Aorta (tissue), 5 donors: ENCODE data around the gene ITGA5. TPM values are rescaled to one million over a fixed set of nuclear protein-coding genes. Genes with fewer than 3 reads are reported as not detected.

Experiments
- ATAC-seq: fragments of 200-7000 bp; cut with Tn5 transposase; one replicate; pipeline ENCODE4 v1.9.1; 2022; ENCODE audit warnings: moderate library complexity; ENCODE audit not compliant: low FRiP score
- DNase-seq, 2 donors: peaks; one replicate each; pipeline ENCODE4 v3.0.0-alpha.2; 2020
- H3K27ac ChIP-seq, 2 donors: one replicate each; pipeline ENCODE4 v1.5.1; 2013; ENCODE audit warnings: low read length in 2 of 2, mild to moderate bottlenecking in 2 of 2, moderate library complexity in 2 of 2, control low read depth in 1 of 2, inconsistent platforms in 1 of 2, low read depth in 1 of 2
- H3K27me3 ChIP-seq, 2 donors: one replicate each; pipeline ENCODE4 v1.6.1; 2013; ENCODE audit warnings: control low read depth in 1 of 2, low read length in 1 of 2, mild to moderate bottlenecking in 1 of 2, moderate library complexity in 1 of 2; ENCODE audit not compliant: insufficient read depth in 2 of 2, control insufficient read depth in 1 of 2
- H3K36me3 ChIP-seq, 2 donors: one replicate each; pipeline ENCODE4 v1.6.1; 2013; ENCODE audit warnings: control low read depth in 1 of 2, low read length in 1 of 2, mild to moderate bottlenecking in 1 of 2; ENCODE audit not compliant: insufficient read depth in 2 of 2, control insufficient read depth in 1 of 2
- H3K4me1 ChIP-seq, 2 donors: one replicate each; pipeline ENCODE4 v1.6.1; 2013; ENCODE audit warnings: low read length in 2 of 2, control low read depth in 1 of 2, mild to moderate bottlenecking in 1 of 2, moderate library complexity in 1 of 2; ENCODE audit not compliant: insufficient read depth in 2 of 2, control insufficient read depth in 1 of 2
- H3K4me3 ChIP-seq, 2 donors: one replicate each; pipeline ENCODE4 v1.5.1; 2013; ENCODE audit warnings: low read length in 2 of 2, control low read depth in 1 of 2, mild to moderate bottlenecking in 1 of 2
- H3K9me3 ChIP-seq: one replicate; pipeline ENCODE4 v1.6.1; 2013; ENCODE audit warnings: mild to moderate bottlenecking, low read length; ENCODE audit not compliant: control insufficient read depth
- WGBS, 2 donors: extraction: QIAGEN DNeasy Blood & Tissue Kit; methylation state at CpG; one replicate each; pipeline ENCODE4 v1.1.7; 2013; 5-methylcytosine and 5-hydroxymethylcytosine counted together
- intact Hi-C, 2 donors: fragments of 100-400 bp; cut with DNase I; formaldehyde crosslinking; loops; one replicate each; pipeline versions ENCODE4 v1.14.2 to v1.15.0; 2022
- polyA plus RNA-seq, 2 donors: library from polyadenylated mRNA; stranded (reverse); fragments of 200-250 nt; gene quantifications; one replicate each; pipeline ENCODE4 v1.2.3, GENCODE V29; 2013
- total RNA-seq, 2 donors: library from RNA; stranded (reverse); fragmentation: NEBNext Ultra II Directional; extraction: Animal tissue kit (Norgen Biotek cat#: 25700); gene quantifications; one replicate each; pipeline ENCODE4 v1.2.1, GENCODE V29; 2021
- donor health status: healthy with polysubstance abuse.
- donor health status: Bipolar disorder and iron deficiency.
- donor health status: DM: no; HTN: no; CAD: no.
- donor health status: DM: no; HTN: no; CAD: no.
- donor health status: DM: yes; HTN: yes; CAD: no.

The ITGA5 gene
- total and polyA plus RNA-seq, 4 donors: 26.5 to 1,416 (median 353) TPM

DNA sequence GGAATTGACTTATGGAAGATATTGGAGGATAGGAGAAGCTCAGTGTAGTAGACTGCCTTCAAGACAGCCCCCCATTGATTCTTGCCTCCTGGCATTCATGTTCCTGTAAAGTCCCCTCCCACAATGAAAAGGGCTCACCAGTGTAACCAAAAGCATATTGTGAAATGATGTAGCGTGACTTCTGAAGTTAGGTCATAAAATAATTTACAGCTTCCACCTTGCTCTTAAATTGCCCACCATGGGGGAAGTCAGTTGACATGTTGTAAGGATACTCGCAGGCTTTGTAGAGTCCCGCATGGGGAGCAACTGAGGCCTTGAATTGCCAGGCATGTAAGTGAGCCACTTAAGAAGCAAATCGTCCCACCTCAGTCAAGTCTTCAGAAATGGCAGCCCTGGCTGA is 29.3 kb upstream of the ITGA5 start:
- H3K27ac ChIP-seq: no peak overlapping the region
- 81 to 87% methylated on average over 4 of the region's 4 CpGs for WGBS, 2 donors
- no peaks in the 10 kb centered on the region for H3K27me3 ChIP-seq
- no peak overlapping the region for H3K4me3 ChIP-seq
- ATAC-seq: no peak
- intact Hi-C loops: no loop called here
- no peak for DNase-seq
- no peaks in the 10 kb centered on the region for H3K4me1 ChIP-seq
- no peaks in the 10 kb centered on the region for H3K36me3 ChIP-seq
- H3K9me3 ChIP-seq: no peaks in the 10 kb centered on the region

DNA sequence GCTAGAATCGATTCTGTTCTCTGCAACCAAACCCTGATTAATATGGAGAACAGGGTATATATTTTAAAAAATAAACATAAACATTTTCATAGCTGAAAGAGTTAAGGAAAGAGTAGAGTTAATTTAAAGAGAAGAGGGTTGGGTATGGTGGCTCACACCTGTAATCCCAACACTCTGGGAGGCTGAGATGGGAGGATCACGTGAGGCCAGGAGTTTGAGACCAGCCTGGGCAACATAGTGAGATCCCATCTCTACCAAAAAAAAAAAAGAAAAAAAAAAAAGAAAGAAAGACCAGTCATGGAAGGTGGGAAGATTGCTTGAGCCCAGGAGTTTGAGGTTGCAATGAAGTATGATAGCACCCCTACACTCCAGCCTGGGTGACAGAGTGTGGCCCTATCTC is 28.9 kb upstream of the ITGA5 start:
- no peaks in the 10 kb centered on the region for H3K9me3 ChIP-seq
- no peak overlapping the region for H3K4me3 ChIP-seq
- no peaks in the 10 kb centered on the region for H3K36me3 ChIP-seq
- H3K27me3 ChIP-seq: no peaks in the 10 kb centered on the region
- H3K27ac ChIP-seq: no peak overlapping the region
- WGBS, 2 donors: 84 to 92% methylated on average over 2 of the region's 2 CpGs
- DNase-seq: no peak
- H3K4me1 ChIP-seq: no peaks in the 10 kb centered on the region
- ATAC-seq: no peak
- intact Hi-C loops: no loop called here

DNA sequence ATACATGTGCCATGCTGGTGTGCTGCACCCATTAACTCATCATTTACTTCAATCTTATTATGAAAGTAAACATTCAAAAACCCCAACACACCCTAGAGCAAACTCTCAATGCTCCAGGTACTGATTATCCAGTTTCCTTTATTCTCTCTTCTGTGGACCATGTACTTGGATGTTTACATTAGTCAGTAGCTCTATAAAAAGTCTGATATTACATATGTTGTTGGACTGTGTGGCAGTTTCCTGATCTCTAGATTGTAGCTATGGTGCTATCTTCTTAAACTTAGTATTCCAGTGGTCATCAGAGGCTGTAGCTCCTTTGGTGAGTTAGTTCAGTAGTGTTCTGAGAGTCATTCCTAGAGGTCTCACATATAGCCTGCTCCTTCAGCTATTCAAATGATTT is 25.1 kb upstream of the ITGA5 start:
- H3K27ac ChIP-seq: no peak overlapping the region
- no peaks in the 10 kb centered on the region for H3K36me3 ChIP-seq

DNA sequence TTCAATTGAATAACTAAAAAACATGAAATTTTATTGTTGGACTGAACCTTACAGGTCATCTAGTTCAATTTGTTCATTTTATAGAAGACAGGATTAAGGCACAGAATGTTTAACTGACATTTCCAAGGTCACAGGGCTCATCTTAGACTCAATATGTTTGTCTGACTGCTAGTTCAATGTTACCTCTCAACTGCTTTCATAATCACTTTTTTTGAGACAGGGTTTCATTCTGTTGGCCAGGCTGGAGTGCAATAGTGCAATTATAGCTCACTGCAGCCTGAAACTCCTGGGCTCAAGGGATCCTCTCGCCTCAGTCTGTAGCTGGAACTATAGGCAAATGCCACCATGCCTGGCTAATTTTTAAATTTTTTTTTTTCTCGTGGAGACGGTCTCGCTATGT is 24.4 kb upstream of the ITGA5 start:
- no peak for DNase-seq
- H3K4me3 ChIP-seq: no peak overlapping the region
- no peaks in the 10 kb centered on the region for H3K9me3 ChIP-seq
- H3K27ac ChIP-seq: no peak overlapping the region
- intact Hi-C loops: no loop called here
- ATAC-seq: no peak
- WGBS, 2 donors: 84 to 85% methylated on average over 4 of the region's 4 CpGs
- no peaks in the 10 kb centered on the region for H3K36me3 ChIP-seq
- H3K4me1 ChIP-seq: peaks cover 0 to 5% of the 10 kb centered on the region in 2 donors
- no peaks in the 10 kb centered on the region for H3K27me3 ChIP-seq

More for the DNA sequence above, 25.1 kb upstream of the ITGA5 start:
- no peak for ATAC-seq
- no peak for DNase-seq
- peaks cover 0 to 3% of the 10 kb centered on the region in 2 donors for H3K4me1 ChIP-seq
- no peak overlapping the region for H3K4me3 ChIP-seq
- no peaks in the 10 kb centered on the region for H3K27me3 ChIP-seq
- intact Hi-C loops: no loop called here
- H3K9me3 ChIP-seq: no peaks in the 10 kb centered on the region

- peaks cover 0 to 5% of the 10 kb centered on the region in 2 donors for H3K4me1 ChIP-seq
- intact Hi-C loops: no loop called here
- no peak for DNase-seq
- H3K9me3 ChIP-seq: no peaks in the 10 kb centered on the region
- H3K4me3 ChIP-seq: no peak overlapping the region
- 90 to 100% methylated on average over 1 of the region's 1 CpG for WGBS, 2 donors
- H3K27me3 ChIP-seq: no peaks in the 10 kb centered on the region
- ATAC-seq: no peak
- no peak overlapping the region for H3K27ac ChIP-seq
- H3K36me3 ChIP-seq: no peaks in the 10 kb centered on the region
Observed at GRCh38 chr12:54442961-54443360, 23.9 kb upstream of the ITGA5 start.

GRCh38 chr12:54442099-54442498 is 23.0 kb upstream of the ITGA5 start:
- ATAC-seq: no peak
- intact Hi-C loops: no loop called here
- WGBS, 2 donors: 13 to 14% methylated on average over 2 of the region's 2 CpGs
- no peak for DNase-seq
- Histone ChIP-seq H3K4me1 (peaks cover 0 to 5% of the 10 kb centered on the region in 2 donors), H3K27ac (no peak overlapping the region), H3K4me3 (no peak overlapping the region), H3K27me3 (no peaks in the 10 kb centered on the region), H3K36me3 (no peaks in the 10 kb centered on the region), H3K9me3 (no peaks in the 10 kb centered on the region)

DNA sequence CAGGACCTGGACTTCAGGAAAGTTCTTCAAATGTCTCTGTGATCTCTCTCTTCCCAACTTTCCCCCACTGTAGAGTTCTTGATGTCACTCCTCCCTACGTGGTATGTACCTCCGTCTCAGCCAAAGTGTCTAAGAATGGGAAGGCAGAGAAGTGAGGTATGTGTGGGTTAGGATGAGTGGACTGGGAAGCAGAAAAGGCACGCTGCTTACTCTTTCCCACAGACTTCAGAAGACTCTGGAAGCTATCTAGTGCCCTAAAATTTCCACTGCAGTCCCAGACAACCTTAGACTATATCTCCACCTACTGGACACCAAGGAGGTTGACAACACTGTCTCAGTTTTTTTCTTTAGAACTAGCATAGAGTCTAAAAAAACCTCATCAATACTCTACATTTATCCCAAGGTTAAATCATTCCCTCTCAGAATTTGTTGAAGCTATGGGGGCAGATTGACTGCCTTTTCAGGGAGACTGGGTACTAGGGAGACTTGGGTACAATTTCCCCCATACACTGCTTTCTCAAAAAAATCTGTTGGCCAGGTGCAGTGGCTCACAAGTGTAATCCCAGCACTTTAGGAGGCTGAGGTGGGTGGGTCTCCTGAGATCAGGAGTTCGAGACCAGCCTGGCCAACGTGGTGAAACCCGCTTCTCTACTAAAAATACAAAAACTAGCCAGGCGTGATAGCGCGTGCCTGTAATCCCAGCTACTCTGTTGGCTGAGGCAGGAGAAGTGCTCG is 20.6 kb upstream of the ITGA5 start:
- H3K4me1 ChIP-seq: peaks cover 0 to 5% of the 10 kb centered on the region in 2 donors
- peak; percentile 92 for ATAC-seq
- H3K27ac ChIP-seq: no peak overlapping the region
- H3K27me3 ChIP-seq: no peaks in the 10 kb centered on the region
- intact Hi-C loops: loop anchor here in 1 of 2 donors (1.0 kb wide), 1 partner anchor 40 kb away; no protein-coding TSS in a partner anchor
- 37 to 40% methylated on average over 10 of the region's 10 CpGs for WGBS, 2 donors
- H3K4me3 ChIP-seq: no peak overlapping the region
- no peaks in the 10 kb centered on the region for H3K36me3 ChIP-seq
- H3K9me3 ChIP-seq: no peaks in the 10 kb centered on the region
- no peak for DNase-seq

DNA sequence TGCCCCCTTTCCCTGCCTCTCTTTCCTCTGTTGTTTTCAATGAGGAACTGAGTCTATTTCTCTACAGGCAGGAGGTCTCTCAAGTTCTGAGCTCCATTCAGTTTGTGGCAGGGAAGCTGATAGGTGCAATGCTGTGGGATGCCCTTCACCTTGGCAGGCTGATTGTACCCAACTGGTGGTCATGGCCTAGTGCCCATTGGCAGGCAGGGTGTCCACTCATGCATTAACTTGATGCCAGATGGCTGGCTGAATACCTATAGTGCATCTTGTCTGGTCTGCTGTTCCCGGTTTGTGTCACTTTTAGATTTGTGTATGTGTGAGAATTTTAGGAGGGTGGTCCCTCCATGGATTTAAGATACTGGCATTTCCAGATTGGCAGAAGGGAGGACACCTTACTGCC is 20.0 kb upstream of the ITGA5 start:
- 76 to 90% methylated on average over 1 of the region's 1 CpG for WGBS, 2 donors
- Histone ChIP-seq H3K36me3 (no peaks in the 10 kb centered on the region), H3K4me1 (peaks cover 0 to 5% of the 10 kb centered on the region in 2 donors), H3K4me3 (no peak overlapping the region), H3K27me3 (no peaks in the 10 kb centered on the region), H3K27ac (no peak overlapping the region), H3K9me3 (no peaks in the 10 kb centered on the region)
- intact Hi-C loops: loop anchor here in 1 of 2 donors (1.0 kb wide), 1 partner anchor 40 kb away; no protein-coding TSS in a partner anchor
- no peak for ATAC-seq
- no peak for DNase-seq

DNA sequence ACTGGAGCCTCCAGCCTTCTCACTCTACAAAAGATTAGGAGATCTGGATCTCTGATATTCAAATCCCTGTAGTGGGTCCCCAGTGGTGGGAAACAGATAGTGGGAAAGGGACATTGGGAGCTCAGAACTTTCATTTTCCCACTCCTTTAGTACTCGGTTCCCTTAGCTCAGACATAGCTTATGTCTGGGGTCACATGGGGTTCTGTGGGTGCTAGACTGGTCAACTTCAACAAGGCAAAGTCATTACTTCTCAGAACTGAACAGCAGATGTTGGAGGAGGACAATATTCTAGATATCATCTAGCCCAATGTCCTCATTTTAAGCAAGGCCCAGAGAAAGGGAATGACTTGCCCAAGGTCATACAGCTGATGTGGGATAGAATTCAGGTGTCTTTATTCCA is 19.5 kb upstream of the ITGA5 start:
- no peak overlapping the region for H3K4me3 ChIP-seq
- no peak overlapping the region for H3K27ac ChIP-seq
- H3K9me3 ChIP-seq: no peaks in the 10 kb centered on the region
- no peaks in the 10 kb centered on the region for H3K36me3 ChIP-seq
- WGBS, 2 donors: 87% methylated on average over 1 of the region's 1 CpG
- no peak for ATAC-seq
- no peak for DNase-seq
- no peaks in the 10 kb centered on the region for H3K27me3 ChIP-seq
- intact Hi-C loops: no loop called here
- peaks cover 0 to 5% of the 10 kb centered on the region in 2 donors for H3K4me1 ChIP-seq
